ENCODE results near the gene RAB11FIP4.

Gene RAB11FIP4

GRCh38 chr17:31461227-31461810 is 69.8 kb downstream of the RAB11FIP4 start:
- no peak for DNase-seq

- no peak for DNase-seq
Observed at GRCh38 chr17:31462261-31462660, 70.8 kb downstream of the RAB11FIP4 start.

- DNase-seq: no peak
Observed at GRCh38 chr17:31466096-31466760, 74.8 kb downstream of the RAB11FIP4 start.

GRCh38 chr17:31467502-31468256 is 76.2 kb downstream of the RAB11FIP4 start:
- peak; percentile 49 for DNase-seq

GRCh38 chr17:31469959-31470358 is 78.5 kb downstream of the RAB11FIP4 start:
- no peak for DNase-seq

- no peak for DNase-seq
Observed at GRCh38 chr17:31470592-31470991, 79.1 kb downstream of the RAB11FIP4 start.

GRCh38 chr17:31472137-31472536 is 80.7 kb downstream of the RAB11FIP4 start:
- no peak for DNase-seq

GRCh38 chr17:31475378-31476162 is 84.1 kb downstream of the RAB11FIP4 start:
- DNase-seq: peak; percentile 10

- DNase-seq: no peak
Observed at GRCh38 chr17:31476525-31477416, 85.3 kb downstream of the RAB11FIP4 start.

- DNase-seq: no peak
Observed at GRCh38 chr17:31477417-31478055, 86.1 kb downstream of the RAB11FIP4 start.

- no peak for DNase-seq
Observed at GRCh38 chr17:31479062-31479408, 87.6 kb downstream of the RAB11FIP4 start.

GRCh38 chr17:31479524-31479923 is 88.0 kb downstream of the RAB11FIP4 start:
- DNase-seq: no peak

- DNase-seq: no peak
Observed at GRCh38 chr17:31480067-31480466, 88.6 kb downstream of the RAB11FIP4 start.

GRCh38 chr17:31480904-31481782 is 89.7 kb downstream of the RAB11FIP4 start:
- DNase-seq: no peak

- DNase-seq: no peak
Observed at GRCh38 chr17:31481783-31482081, 90.3 kb downstream of the RAB11FIP4 start.

GRCh38 chr17:31484821-31485220 is 93.3 kb downstream of the RAB11FIP4 start:
- no peak for DNase-seq

GRCh38 chr17:31486351-31487062 is 95.0 kb downstream of the RAB11FIP4 start:
- no peak for DNase-seq

- DNase-seq: no peak
Observed at GRCh38 chr17:31487063-31487647, 95.7 kb downstream of the RAB11FIP4 start.

- DNase-seq: peak; percentile 98
Observed at GRCh38 chr17:31487648-31488263, 96.3 kb downstream of the RAB11FIP4 start.

Measured in NCI-H774 (cell line).